ENCODE results near the gene GP9.

GRCh38 chr3:129013491-129013891, 47.1 kb upstream of the GP9 start:
- TF ChIP-seq CTCF (IDR thresholded peaks at IDR 0.05; ENCODE audit: low read depth, low read length) (no peak), POLR2A (IDR thresholded peaks at IDR 0.05; ENCODE audit: extremely low read depth, insufficient read length) (no peak), MAX (IDR thresholded peaks at IDR 0.05; ENCODE audit: low read depth, low read length) (no peak), MYC (IDR thresholded peaks at IDR 0.05; ENCODE audit: low read depth, low read length) (no peak)
